ENCODE data around the gene TRMO. TPM values are rescaled to one million over a fixed set of nuclear protein-coding genes. Genes with fewer than 3 reads are reported as not detected.
"Not testable (repeated sequence)": the region's sequence is repeated elsewhere in the genome, so short reads cannot be mapped to it uniquely, and the experiment has no call there.

Gene TRMO
- total and polyA plus RNA-seq, 9 of the 15 experiments (the other 6 are each of a cell fraction or from before 2014, with no cell fraction given), result 5.6 to 22.4 (median 16.2) TPM

DNA sequence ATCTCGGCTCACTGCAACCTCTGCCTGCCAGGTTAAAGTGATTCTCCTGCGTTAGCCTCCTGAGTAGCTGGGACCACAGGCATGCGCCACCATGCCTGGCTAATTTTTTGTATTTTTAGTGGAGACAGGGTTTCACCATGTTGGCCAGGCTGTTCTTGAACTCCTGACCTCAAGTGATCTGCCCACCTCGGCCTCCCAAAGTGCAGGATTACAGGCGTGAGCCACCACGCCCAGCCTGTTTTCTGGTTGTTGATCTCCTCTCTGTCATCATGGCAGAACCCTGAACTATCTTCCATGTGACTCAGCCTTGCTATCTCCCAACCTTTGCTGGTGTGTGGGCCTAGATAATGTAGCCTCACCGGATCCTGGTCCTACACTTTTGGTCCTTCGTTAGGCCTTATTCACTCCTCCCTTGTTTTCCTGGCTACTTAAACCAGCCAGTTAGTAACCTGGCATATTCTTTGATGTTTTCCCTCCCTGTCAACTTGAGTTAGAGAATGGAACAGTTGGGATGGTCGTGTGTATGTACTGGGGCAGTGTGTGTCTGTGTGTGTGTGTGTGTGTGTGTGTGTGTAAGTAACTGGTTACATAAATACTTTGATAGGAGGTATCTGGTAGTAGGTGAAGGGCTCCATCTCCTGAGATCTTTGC lies 38.5 kb upstream of the TRMO start (continued):
- TF ChIP-seq MNT (conservative IDR thresholded peaks at IDR 0.05) (peak; percentile 82 to 92), ZNF316 (IDR thresholded peaks at IDR 0.05) (peak; percentile 66), HEY1 (CRISPR knock-in tag; IDR thresholded peaks at IDR 0.05; ENCODE audit: borderline replicate concordance) (0 out of 2 replicates have a peak, but pooled peaks have one; percentile 55), SMAD4 (CRISPR knock-in tag; conservative IDR thresholded peaks at IDR 0.05) (peak; percentile 93), HDGF (IDR thresholded peaks at IDR 0.05) (peak; percentile 96; the same call in 1 of the 2 replicates), CHAMP1 (IDR thresholded peaks at IDR 0.05) (peak; percentile 95), KLF16 (IDR thresholded peaks at IDR 0.05) (peak; percentile 90), TEAD1 (CRISPR knock-in tag; IDR thresholded peaks at IDR 0.05) (peak; percentile 38 to 67; a peak in 3 of 4 replicates), KHSRP (IDR thresholded peaks at IDR 0.05) (peak; percentile 56), NBN (IDR thresholded peaks at IDR 0.05; ENCODE audit: low read depth) (peak; percentile 97), BCLAF1 (IDR thresholded peaks at IDR 0.05; ENCODE audit: borderline replicate concordance in 1 of 2, control insufficient read depth in 1 of 2, low read depth in 2 of 2, low read length in 1 of 2) (peak; percentile 29 to 66; a peak in 1 of 4 replicates), MTF1 (CRISPR knock-in tag; IDR thresholded peaks at IDR 0.05; ENCODE audit: borderline replicate concordance) (peak; percentile 66), HDAC3 (IDR thresholded peaks at IDR 0.05; ENCODE audit: borderline replicate concordance, partially characterized antibody) (peak; percentile 92), CC2D1A (IDR thresholded peaks at IDR 0.05) (peak; percentile 98), ZSCAN29 (IDR thresholded peaks at IDR 0.05) (peak; percentile 58; the same call in 1 of the 2 replicates), THRAP3 (IDR thresholded peaks at IDR 0.05; ENCODE audit: borderline replicate concordance) (peak; percentile 38; the same call in 1 of the 2 replicates), POLR2AphosphoS5 (IDR thresholded peaks at IDR 0.05; ENCODE audit: control insufficient read depth, insufficient read depth, low read depth, low read length) (peak; percentile 96), RNF2 (IDR thresholded peaks at IDR 0.05) (peak; percentile 95), TOE1 (IDR thresholded peaks at IDR 0.05; ENCODE audit: borderline replicate concordance) (peak; percentile 87), TARDBP (IDR thresholded peaks at IDR 0.05) (peak; percentile 50; the same call in 1 of the 2 replicates), ERF (CRISPR knock-in tag; IDR thresholded peaks at IDR 0.05) (peak; percentile 10; the same call in 1 of the 2 replicates), MTA2 (IDR thresholded peaks at IDR 0.05; ENCODE audit: low read depth) (peak; percentile 93)
- not testable (repeated sequence) for TF ChIP-seq TOE1 (CRISPR knock-in tag; IDR thresholded peaks at IDR 0.05; ENCODE audit: borderline replicate concordance, low read depth)
